Stomach (tissue), 4 donors: Measurements from ENCODE around the gene VKORC1.

Experiments
- EP300 ChIP-seq: sonication (generic); formaldehyde crosslinking; IDR thresholded peaks from one replicate; pipeline ENCODE4 v1.6.1; 2017; ENCODE audit warnings: antibody characterized with exemption
- POLR2A ChIP-seq, 4 donors: fragments of 450-650 bp; IDR thresholded peaks; one replicate each; pipeline ENCODE4 v1.6.1; 2016; ENCODE audit warnings: antibody characterized with exemption in 4 of 4, control low read depth in 2 of 4, mild to moderate bottlenecking in 1 of 4, moderate library complexity in 1 of 4
- POLR2AphosphoS5 ChIP-seq, 3 donors: sonication (generic); formaldehyde crosslinking; IDR thresholded peaks; one replicate each; pipeline ENCODE4 v1.6.1; 2016; ENCODE audit warnings: antibody characterized with exemption in 3 of 3
- TF ChIP-seq, protein P1 (sequence below), 7 experiments: fragments of 450-650 bp in 4 of 7; fragments of 200-600 bp in 3 of 7; sonication (generic) in 3 of 7; IDR thresholded peaks; one replicate each; pipeline ENCODE4 v1.5.1; 2016 to 2019; ENCODE audit warnings: antibody characterized with exemption in 7 of 7, control low read depth in 2 of 7, mild to moderate bottlenecking in 1 of 7

DNA sequence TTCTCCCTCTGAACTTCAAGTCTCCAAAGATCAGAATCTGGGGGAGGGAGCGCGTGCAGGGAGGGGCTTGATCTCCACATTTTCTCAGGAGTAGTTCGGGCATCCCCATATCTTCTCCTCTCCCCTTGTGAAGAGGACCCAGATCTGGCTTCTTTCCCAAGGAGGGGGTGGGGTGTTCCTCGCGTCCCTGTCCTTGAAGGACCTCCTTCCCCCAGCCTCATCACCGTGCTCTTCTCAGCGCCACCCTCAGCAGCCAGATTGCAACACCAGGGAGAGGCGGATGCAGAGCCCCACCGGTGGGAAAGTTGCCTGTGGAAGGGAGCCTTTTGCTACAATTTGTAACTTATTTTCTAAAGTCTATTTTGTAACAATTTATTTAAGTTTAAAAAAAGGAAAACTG is 11.5 kb downstream of the VKORC1 start:
- TF ChIP-seq POLR2AphosphoS5 (IDR thresholded peaks at IDR 0.05) (no peak), EP300 (no peak), POLR2A (IDR thresholded peaks at IDR 0.05) (no peak)
- TF ChIP-seq, protein P1, sequence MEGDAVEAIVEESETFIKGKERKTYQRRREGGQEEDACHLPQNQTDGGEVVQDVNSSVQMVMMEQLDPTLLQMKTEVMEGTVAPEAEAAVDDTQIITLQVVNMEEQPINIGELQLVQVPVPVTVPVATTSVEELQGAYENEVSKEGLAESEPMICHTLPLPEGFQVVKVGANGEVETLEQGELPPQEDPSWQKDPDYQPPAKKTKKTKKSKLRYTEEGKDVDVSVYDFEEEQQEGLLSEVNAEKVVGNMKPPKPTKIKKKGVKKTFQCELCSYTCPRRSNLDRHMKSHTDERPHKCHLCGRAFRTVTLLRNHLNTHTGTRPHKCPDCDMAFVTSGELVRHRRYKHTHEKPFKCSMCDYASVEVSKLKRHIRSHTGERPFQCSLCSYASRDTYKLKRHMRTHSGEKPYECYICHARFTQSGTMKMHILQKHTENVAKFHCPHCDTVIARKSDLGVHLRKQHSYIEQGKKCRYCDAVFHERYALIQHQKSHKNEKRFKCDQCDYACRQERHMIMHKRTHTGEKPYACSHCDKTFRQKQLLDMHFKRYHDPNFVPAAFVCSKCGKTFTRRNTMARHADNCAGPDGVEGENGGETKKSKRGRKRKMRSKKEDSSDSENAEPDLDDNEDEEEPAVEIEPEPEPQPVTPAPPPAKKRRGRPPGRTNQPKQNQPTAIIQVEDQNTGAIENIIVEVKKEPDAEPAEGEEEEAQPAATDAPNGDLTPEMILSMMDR (IDR thresholded peaks at IDR 0.05) = no peak
